Type B pancreatic cell (in vitro differentiated cells): ENCODE data around the gene RBM39. TPM values are rescaled to one million over a fixed set of nuclear protein-coding genes. Genes with fewer than 3 reads are reported as not detected.
"Not testable (repeated sequence)": the region's sequence is repeated elsewhere in the genome, so short reads cannot be mapped to it uniquely, and the experiment has no call there.

Source experiments
- DNase-seq: peaks from one replicate; pipeline ENCODE4 v3.0.0; 2021; ENCODE audit warnings: mixed read lengths; ENCODE audit not compliant: unreplicated experiment; ENCODE audit errors: extremely low spot score
- H3K27ac Mint-ChIP-seq: 2 replicates; pipeline ENCODE4 v1.8.0; 2021; ENCODE audit warnings: mild to moderate bottlenecking, mixed read lengths
- H3K27me3 Mint-ChIP-seq: 2 replicates; pipeline ENCODE4 v1.8.0; 2021; ENCODE audit warnings: mixed read lengths
- H3K36me3 Mint-ChIP-seq: 2 replicates; pipeline ENCODE4 v1.8.0; 2021; ENCODE audit warnings: mixed read lengths
- H3K4me1 Mint-ChIP-seq: one replicate; pipeline ENCODE4 v1.8.0; 2021; ENCODE audit warnings: mixed read lengths; ENCODE audit not compliant: unreplicated experiment
- H3K4me3 Mint-ChIP-seq: 2 replicates; pipeline ENCODE4 v1.8.0; 2021; ENCODE audit warnings: mild to moderate bottlenecking, mixed read lengths
- H3K9me3 Mint-ChIP-seq: 2 replicates; pipeline ENCODE4 v1.8.0; 2021; ENCODE audit warnings: mixed read lengths
- total RNA-seq: library from RNA; stranded (reverse); gene quantifications from 2 replicates; pipeline ENCODE4 v1.2.1, GENCODE V29; 2021; ENCODE audit warnings: low replicate concordance
- TF ChIP-seq, protein P1 (sequence below): fragments of 200-600 bp; sonication (generic); conservative IDR thresholded peaks from 2 replicates; pipeline ENCODE4 v1.5.0; 2021; ENCODE audit warnings: antibody characterized with exemption, mild to moderate bottlenecking

Gene RBM39
- total RNA-seq, 1 donor from 2014 or later: 398 TPM

DNA sequence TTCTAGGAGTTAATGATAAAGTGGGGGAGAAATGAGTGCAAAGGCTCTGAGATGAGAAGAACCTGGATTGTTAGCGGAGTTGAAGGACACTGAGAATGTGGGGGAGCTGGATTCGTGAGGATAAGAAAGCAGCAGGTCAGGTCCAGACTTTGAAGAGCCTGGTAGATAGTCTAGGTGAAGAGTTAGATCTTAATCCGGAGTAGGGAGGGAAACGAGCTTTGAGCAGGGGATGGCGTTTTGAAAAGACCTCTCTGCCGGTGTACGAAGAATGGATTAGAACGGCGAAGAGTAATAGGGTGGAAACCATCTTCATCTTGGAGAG lies 29.3 kb upstream of the RBM39 start:
- H3K27ac Mint-ChIP-seq: peak overlapping the region; percentile 92
- DNase-seq: no peak
- peaks cover 13% of the 10 kb centered on the region for H3K36me3 Mint-ChIP-seq
- TF ChIP-seq, protein P1, sequence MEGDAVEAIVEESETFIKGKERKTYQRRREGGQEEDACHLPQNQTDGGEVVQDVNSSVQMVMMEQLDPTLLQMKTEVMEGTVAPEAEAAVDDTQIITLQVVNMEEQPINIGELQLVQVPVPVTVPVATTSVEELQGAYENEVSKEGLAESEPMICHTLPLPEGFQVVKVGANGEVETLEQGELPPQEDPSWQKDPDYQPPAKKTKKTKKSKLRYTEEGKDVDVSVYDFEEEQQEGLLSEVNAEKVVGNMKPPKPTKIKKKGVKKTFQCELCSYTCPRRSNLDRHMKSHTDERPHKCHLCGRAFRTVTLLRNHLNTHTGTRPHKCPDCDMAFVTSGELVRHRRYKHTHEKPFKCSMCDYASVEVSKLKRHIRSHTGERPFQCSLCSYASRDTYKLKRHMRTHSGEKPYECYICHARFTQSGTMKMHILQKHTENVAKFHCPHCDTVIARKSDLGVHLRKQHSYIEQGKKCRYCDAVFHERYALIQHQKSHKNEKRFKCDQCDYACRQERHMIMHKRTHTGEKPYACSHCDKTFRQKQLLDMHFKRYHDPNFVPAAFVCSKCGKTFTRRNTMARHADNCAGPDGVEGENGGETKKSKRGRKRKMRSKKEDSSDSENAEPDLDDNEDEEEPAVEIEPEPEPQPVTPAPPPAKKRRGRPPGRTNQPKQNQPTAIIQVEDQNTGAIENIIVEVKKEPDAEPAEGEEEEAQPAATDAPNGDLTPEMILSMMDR: no peak
- peaks cover 7% of the 10 kb centered on the region for H3K9me3 Mint-ChIP-seq
- peak overlapping the region; percentile 84 for H3K4me3 Mint-ChIP-seq
- H3K4me1 Mint-ChIP-seq: peaks cover 47% of the 10 kb centered on the region
- peaks cover 4% of the 10 kb centered on the region for H3K27me3 Mint-ChIP-seq

DNA sequence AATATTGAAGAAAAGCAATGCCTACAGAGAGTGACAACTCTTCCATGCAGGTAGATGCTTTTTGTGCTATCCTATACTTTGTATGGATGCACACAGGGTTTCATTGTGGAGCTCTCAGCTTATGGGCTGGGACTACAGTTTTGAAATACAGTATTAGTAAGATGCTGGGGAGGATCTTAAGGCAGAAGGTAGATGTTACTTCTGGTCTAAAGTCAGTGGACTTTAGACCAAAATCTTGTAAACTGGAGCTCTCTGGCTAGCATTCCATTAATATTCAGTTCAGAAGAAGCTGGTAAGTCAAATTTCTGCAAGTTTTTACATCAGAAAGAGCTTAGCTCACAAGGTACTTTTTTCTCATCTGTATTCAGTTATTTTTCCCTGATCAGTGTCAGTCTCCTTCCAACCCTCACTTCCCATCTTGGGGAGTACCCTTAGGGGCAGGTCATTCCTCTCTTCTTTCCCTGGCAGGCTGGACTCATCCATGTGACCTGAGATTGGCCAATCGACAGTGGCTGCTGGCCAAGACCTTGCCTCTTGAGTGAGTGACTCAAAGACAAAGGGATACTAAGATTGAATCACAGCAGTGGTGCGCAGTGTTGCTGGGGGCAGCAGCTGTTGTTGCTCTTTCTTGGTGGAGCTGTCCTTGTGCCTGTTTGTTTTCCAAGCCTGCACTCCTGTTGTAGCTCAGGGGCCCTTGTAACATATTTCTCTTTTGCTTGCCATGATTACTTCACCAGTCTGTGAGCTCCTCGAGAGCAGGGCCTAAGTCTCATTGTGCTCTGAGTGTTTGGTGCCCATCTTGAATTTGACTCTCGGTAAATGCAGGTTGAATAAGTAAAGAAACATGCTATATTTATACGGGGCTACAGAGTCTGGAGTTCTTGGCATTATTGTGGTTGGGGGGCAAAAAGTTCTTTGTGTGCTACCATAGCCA lies 26.9 kb upstream of the RBM39 start:
- peaks cover 5% of the 10 kb centered on the region for H3K36me3 Mint-ChIP-seq
- H3K9me3 Mint-ChIP-seq: peaks cover 7% of the 10 kb centered on the region
- H3K4me3 Mint-ChIP-seq: peak overlapping the region; percentile 44
- DNase-seq: no peak
- H3K27ac Mint-ChIP-seq: peak overlapping the region; percentile 72
- TF ChIP-seq, protein P1: no peak
- H3K27me3 Mint-ChIP-seq: peaks cover 4% of the 10 kb centered on the region
- peaks cover 32% of the 10 kb centered on the region for H3K4me1 Mint-ChIP-seq

DNA sequence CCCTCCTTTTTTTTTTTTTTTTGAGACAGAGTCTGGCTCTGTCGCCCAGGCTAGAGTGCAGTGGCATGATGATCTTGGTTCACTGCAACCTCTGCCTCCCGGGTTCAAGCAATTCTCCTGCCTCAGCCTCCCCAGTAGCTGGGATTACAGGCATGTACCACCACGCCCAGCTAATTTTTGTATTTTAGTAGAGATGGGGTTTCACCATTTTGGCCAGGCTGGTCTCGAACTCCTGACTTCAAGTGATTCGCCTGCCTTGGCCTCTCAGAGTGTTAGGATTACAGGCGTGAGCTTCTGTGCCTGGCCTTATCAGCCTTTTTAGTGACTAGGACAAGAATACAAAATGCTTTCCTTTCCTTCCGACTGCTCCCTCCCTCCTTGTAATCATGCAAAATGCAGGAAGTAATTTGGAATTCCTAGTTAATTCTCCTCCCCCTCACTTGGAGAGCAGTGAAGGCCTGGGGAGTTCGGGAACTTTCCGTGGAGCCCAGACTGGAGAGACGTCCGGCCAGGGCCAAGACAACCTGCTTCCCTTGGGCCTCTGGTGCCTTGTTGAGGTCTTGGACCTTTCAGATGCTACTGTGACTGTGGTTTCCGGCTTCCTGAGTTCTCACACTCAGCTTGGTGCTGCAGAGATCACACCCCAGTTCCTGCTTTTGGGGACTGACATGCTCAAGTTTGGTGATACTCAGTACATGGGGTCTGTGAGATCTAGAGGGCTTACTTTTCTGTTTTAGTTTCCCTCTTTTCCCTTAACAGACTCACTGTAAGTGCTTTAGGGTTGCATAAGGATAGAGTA lies 25.8 kb upstream of the RBM39 start:
- H3K9me3 Mint-ChIP-seq: peaks cover 7% of the 10 kb centered on the region
- H3K4me3 Mint-ChIP-seq: no peak overlapping the region
- no peak overlapping the region for H3K27ac Mint-ChIP-seq
- peaks cover 24% of the 10 kb centered on the region for H3K4me1 Mint-ChIP-seq
- H3K36me3 Mint-ChIP-seq: peaks cover 5% of the 10 kb centered on the region
- DNase-seq: no peak
- H3K27me3 Mint-ChIP-seq: peaks cover 4% of the 10 kb centered on the region
- TF ChIP-seq, protein P1: no peak

DNA sequence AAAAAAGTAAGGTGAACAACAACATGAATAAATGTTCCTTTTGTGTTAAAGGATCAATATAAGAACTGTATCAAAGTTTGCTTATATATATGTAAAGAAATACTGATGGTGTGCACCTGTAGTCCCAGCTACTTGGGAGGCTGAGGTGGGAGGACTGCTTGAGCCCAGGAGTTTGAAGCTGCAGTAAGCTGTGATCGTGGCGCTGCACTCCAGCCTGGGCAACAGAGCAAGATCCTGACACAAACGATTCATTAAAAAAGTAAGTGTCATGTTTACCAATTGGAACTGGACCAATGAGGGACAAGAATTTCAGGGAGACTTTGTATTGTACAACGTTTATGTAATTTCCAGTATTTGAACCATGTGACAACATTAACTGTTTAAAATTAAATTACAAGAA lies 24.8 kb upstream of the RBM39 start:
- H3K36me3 Mint-ChIP-seq: peaks cover 5% of the 10 kb centered on the region
- peaks cover 7% of the 10 kb centered on the region for H3K9me3 Mint-ChIP-seq
- H3K4me3 Mint-ChIP-seq: no peak overlapping the region
- no peak overlapping the region for H3K27ac Mint-ChIP-seq
- TF ChIP-seq, protein P1: no peak
- DNase-seq: no peak
- peaks cover 22% of the 10 kb centered on the region for H3K4me1 Mint-ChIP-seq
- H3K27me3 Mint-ChIP-seq: peaks cover 4% of the 10 kb centered on the region

DNA sequence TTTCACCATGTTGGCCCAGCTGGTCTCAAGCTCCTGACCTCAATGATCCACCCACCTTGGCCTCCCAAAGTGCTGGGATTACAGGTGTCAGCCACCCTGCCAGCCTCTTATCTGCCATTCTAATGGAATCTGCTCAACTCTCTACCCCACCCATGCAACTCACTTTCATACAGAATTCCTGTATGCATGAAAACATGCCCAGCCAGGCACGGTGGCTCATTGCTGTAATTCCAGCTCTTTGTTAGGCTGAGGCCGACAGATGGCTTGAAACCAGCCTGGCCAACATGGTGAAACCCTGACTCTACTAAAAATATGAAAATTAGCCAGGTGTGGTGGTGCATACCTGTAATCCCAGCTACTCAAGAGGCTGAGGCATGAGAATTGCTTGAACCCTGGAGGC lies 22.9 kb upstream of the RBM39 start:
- H3K9me3 Mint-ChIP-seq, H3K27ac Mint-ChIP-seq: not testable (repeated sequence)

DNA sequence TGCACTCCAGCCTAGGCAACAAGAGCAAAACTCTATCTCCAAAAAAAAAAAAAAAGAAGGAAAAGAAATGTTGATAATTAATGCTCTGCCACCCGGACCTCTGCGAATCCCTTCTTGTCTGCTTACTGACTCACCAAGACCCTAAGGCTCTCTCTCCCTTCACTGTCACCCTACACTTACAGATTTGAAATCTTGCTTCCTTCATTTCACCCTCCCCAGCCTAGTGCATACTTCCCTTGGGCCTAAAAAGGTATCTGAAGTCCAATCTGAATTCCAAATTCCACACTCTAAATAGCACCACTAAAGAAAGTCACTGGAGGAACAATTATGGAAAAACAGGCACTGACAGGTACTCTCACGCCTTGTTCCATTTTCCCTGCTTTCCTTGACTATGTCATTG lies 20.4 kb upstream of the RBM39 start:
- H3K36me3 Mint-ChIP-seq: no peaks in the 10 kb centered on the region
- TF ChIP-seq, protein P1: no peak
- H3K9me3 Mint-ChIP-seq: no peaks in the 10 kb centered on the region
- H3K4me1 Mint-ChIP-seq: no peaks in the 10 kb centered on the region
- peak overlapping the region; percentile 66 for H3K27ac Mint-ChIP-seq
- no peak for DNase-seq
- H3K27me3 Mint-ChIP-seq: no peaks in the 10 kb centered on the region
- H3K4me3 Mint-ChIP-seq: no peak overlapping the region

More for the DNA sequence above, 22.9 kb upstream of the RBM39 start:
- H3K27me3 Mint-ChIP-seq, DNase-seq, H3K4me3 Mint-ChIP-seq, H3K36me3 Mint-ChIP-seq: not testable (repeated sequence)
- H3K4me1 Mint-ChIP-seq: peaks cover 17% of the 10 kb centered on the region

DNA sequence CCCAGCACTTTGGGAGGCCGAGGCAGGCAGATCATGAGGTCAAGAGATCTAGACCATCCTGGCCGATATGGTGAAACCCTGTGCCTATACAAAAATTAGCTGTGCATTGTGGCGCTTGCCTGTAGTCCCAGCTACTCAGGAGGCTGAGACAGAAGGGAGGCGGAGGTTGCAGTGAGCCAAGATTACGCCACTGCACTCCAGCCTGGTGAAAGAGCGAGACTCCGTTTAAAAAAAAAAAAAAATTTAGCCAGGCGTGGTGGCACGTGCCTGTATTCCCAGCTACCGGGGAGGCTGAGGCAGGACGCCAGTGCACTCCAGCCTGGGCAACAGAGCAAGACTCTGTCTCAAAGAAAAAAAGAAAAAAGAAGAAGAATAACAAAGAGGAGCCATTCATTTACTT lies 19.5 kb upstream of the RBM39 start:
- not testable (repeated sequence) for H3K27ac Mint-ChIP-seq, H3K27me3 Mint-ChIP-seq, H3K4me1 Mint-ChIP-seq, H3K36me3 Mint-ChIP-seq, DNase-seq, H3K4me3 Mint-ChIP-seq, H3K9me3 Mint-ChIP-seq
